GM21825 (cell line): ENCODE measurements around the gene MMS19.
"Not testable (repeated sequence)": the region's sequence is repeated elsewhere in the genome, so short reads cannot be mapped to it uniquely, and the experiment has no call there.

Experiments
- ATAC-seq: cut with Tn5 transposase; IDR thresholded peaks from one replicate; pipeline ENCODE4 v1.9.1; 2021; ENCODE audit warnings: mild to moderate bottlenecking, moderate library complexity; ENCODE audit not compliant: unreplicated experiment

MMS19 gene

GRCh38 chr10:97506199-97506991 is 8.2 kb upstream of the MMS19 start:
- ATAC-seq, result no peak

- no peak for ATAC-seq
Measured at GRCh38 chr10:97505152-97505551, 6.9 kb upstream of the MMS19 start.

GRCh38 chr10:97503406-97503805 is 5.2 kb upstream of the MMS19 start:
- ATAC-seq, result no peak

GRCh38 chr10:97502916-97503315 is 4.7 kb upstream of the MMS19 start:
- no peak for ATAC-seq

- ATAC-seq, result no peak
Measured at GRCh38 chr10:97500297-97500575, 2.0 kb upstream of the MMS19 start.

GRCh38 chr10:97499561-97500296 is 1.5 kb upstream of the MMS19 start:
- no peak for ATAC-seq

GRCh38 chr10:97498841-97499560 is 779 bp upstream of the MMS19 start, which contains the start of gene UBTD1:
UBTD1 (plus strand) TSS chr10:97498924; CDS start chr10:97499204, 280 bp downstream.
- peak; percentile 3 for ATAC-seq

- peak; percentile 34 for ATAC-seq
Measured at GRCh38 chr10:97497572-97498075, 598 bp downstream of the MMS19 start.

- no peak for ATAC-seq
Measured at GRCh38 chr10:97494863-97495506, 3.2 kb downstream of the MMS19 start.

GRCh38 chr10:97494151-97494550 is 4.1 kb downstream of the MMS19 start:
- ATAC-seq, result no peak

- no peak for ATAC-seq
Measured at GRCh38 chr10:97490592-97490991, 7.6 kb downstream of the MMS19 start.

- ATAC-seq, result no peak
Measured at GRCh38 chr10:97485647-97486281, 12.5 kb downstream of the MMS19 start.

- no peak for ATAC-seq
Measured at GRCh38 chr10:97483921-97484320, 14.3 kb downstream of the MMS19 start.

- no peak for ATAC-seq
Measured at GRCh38 chr10:97483506-97483905, 14.7 kb downstream of the MMS19 start.

GRCh38 chr10:97482381-97482780 is 15.8 kb downstream of the MMS19 start:
- no peak for ATAC-seq

- ATAC-seq, result no peak
Measured at GRCh38 chr10:97481071-97481470, 17.2 kb downstream of the MMS19 start.

- no peak for ATAC-seq
Measured at GRCh38 chr10:97479939-97480338, 18.3 kb downstream of the MMS19 start.

GRCh38 chr10:97479410-97479809 is 18.8 kb downstream of the MMS19 start:
- not testable (repeated sequence) for ATAC-seq

GRCh38 chr10:97475936-97476594 is 22.2 kb downstream of the MMS19 start:
- ATAC-seq, result no peak

- no peak for ATAC-seq
Measured at GRCh38 chr10:97474918-97475317, 23.3 kb downstream of the MMS19 start.
